Measurements from ENCODE around the gene TMEM117. TPM values are rescaled to one million over a fixed set of nuclear protein-coding genes. Genes with fewer than 3 reads are reported as not detected.

The TMEM117 gene
- total and polyA plus RNA-seq, 10 of the 15 experiments (the other 5 are each of a cell fraction or from before 2014, with no cell fraction given) = 3.1 to 8.2 (median 6.1) TPM

- intact Hi-C loops (cut with micrococcal nuclease; ENCODE audit: unreplicated experiment) (no loop called here), in situ Hi-C loops (cut with MboI) (no loop called here)
- ChIA-PET RAD21 (ENCODE audit: unreplicated experiment) (no interaction called here), POLR2A (no interaction called here), CTCF (no interaction called here), SMC1A (ENCODE audit: uncharacterized antibody, unreplicated experiment) (no interaction called here)
- 51% methylated on average over 3 of the region's 3 CpGs for WGBS (ENCODE audit: insufficient coverage, insufficient replicate concordance, low lambda C conversion rate, missing lambda C conversion rate)
- no peak overlapping the region for H3K4me3 ChIP-seq
- H2AFZ ChIP-seq (ENCODE audit: control insufficient read depth, low read depth, low read length) = no peak overlapping the region
- no peaks in the 10 kb centered on the region for H3K9me3 ChIP-seq (replicated peaks; ENCODE audit: control insufficient read depth, insufficient read depth, low read length)
- H3K79me2 ChIP-seq (ENCODE audit: control insufficient read depth, insufficient read depth, low read length) = no peaks in the 10 kb centered on the region
- no peaks in the 10 kb centered on the region for H4K20me1 ChIP-seq (ENCODE audit: control insufficient read depth, insufficient read depth)
- DNase-seq (ENCODE audit: low read depth, low spot score) (no peak), ATAC-seq (no peak), FAIRE-seq (peak; percentile 71)
- H3K4me2 ChIP-seq (ENCODE audit: control insufficient read depth, insufficient read depth) = no peak overlapping the region
- BruUV-seq (replicated peaks) = no TSS peak
- no peaks in the 10 kb centered on the region for H3K36me3 ChIP-seq (ENCODE audit: control insufficient read depth in 2 of 2, insufficient read depth in 2 of 2, low read length in 1 of 2)
- no peaks in the 10 kb centered on the region for H3K27me3 ChIP-seq (replicated peaks in 1 of 2; ENCODE audit: control insufficient read depth in 2 of 2, insufficient read depth in 2 of 2, low read length in 1 of 2)
- no peaks in the 10 kb centered on the region for H3K4me1 ChIP-seq (ENCODE audit: control insufficient read depth, insufficient read depth, low read length)
- TF ChIP-seq GABPA (IDR thresholded peaks at IDR 0.05; ENCODE audit: low read depth) (no peak), DPF2 (IDR thresholded peaks at IDR 0.05) (no peak)
- H3K27ac ChIP-seq (ENCODE audit: control insufficient read depth, insufficient read depth) = no peak overlapping the region
- H3K9ac ChIP-seq (ENCODE audit: control insufficient read depth, insufficient read depth, low read length) = no peak overlapping the region
Observed at GRCh38 chr12:44054281-44054680, 218.4 kb downstream of the TMEM117 start.

GRCh38 chr12:44058366-44058765 is 222.5 kb downstream of the TMEM117 start:
- RAD21 ChIA-PET (ENCODE audit: unreplicated experiment) = no interaction called here
- POLR2A ChIA-PET = no interaction called here
- intact Hi-C loops (cut with micrococcal nuclease; ENCODE audit: unreplicated experiment) = no loop called here
- no peaks in the 10 kb centered on the region for H3K27me3 ChIP-seq (replicated peaks in 1 of 2; ENCODE audit: control insufficient read depth in 2 of 2, insufficient read depth in 2 of 2, low read length in 1 of 2)
- H3K9me3 ChIP-seq (replicated peaks; ENCODE audit: control insufficient read depth, insufficient read depth, low read length) = no peaks in the 10 kb centered on the region
- H3K4me2 ChIP-seq (ENCODE audit: control insufficient read depth, insufficient read depth) = no peak overlapping the region
- H3K79me2 ChIP-seq (ENCODE audit: control insufficient read depth, insufficient read depth, low read length) = no peaks in the 10 kb centered on the region
- H3K36me3 ChIP-seq (ENCODE audit: control insufficient read depth in 2 of 2, insufficient read depth in 2 of 2, low read length in 1 of 2) = no peaks in the 10 kb centered on the region
- SMC1A ChIA-PET (ENCODE audit: uncharacterized antibody, unreplicated experiment) = no interaction called here
- H3K27ac ChIP-seq (ENCODE audit: control insufficient read depth, insufficient read depth) = no peak overlapping the region
- no peak overlapping the region for H3K9ac ChIP-seq (ENCODE audit: control insufficient read depth, insufficient read depth, low read length)
- no peaks in the 10 kb centered on the region for H4K20me1 ChIP-seq (ENCODE audit: control insufficient read depth, insufficient read depth)
- in situ Hi-C loops (cut with MboI) = no loop called here
- CTCF ChIA-PET = no interaction called here
- FAIRE-seq (no peak), ATAC-seq (no peak), DNase-seq (ENCODE audit: low read depth, low spot score) (no peak)
- no TSS peak for BruUV-seq (replicated peaks)
- H3K4me1 ChIP-seq (ENCODE audit: control insufficient read depth, insufficient read depth, low read length) = no peaks in the 10 kb centered on the region
- no peak overlapping the region for H2AFZ ChIP-seq (ENCODE audit: control insufficient read depth, low read depth, low read length)
- H3K4me3 ChIP-seq = no peak overlapping the region
- WGBS (ENCODE audit: insufficient coverage, insufficient replicate concordance, low lambda C conversion rate, missing lambda C conversion rate) = 65% methylated on average over 2 of the region's 2 CpGs
- TF ChIP-seq CBX3 (IDR thresholded peaks at IDR 0.05; ENCODE audit: borderline replicate concordance, low read depth) = no peak
- TF ChIP-seq CEBPB (IDR thresholded peaks at IDR 0.05; ENCODE audit: borderline replicate concordance in 1 of 2, low read depth in 2 of 2, low read length in 2 of 2) = no peak
- TF ChIP-seq ZBED1 (IDR thresholded peaks at IDR 0.05; ENCODE audit: borderline replicate concordance) = no peak
- no peak for TF ChIP-seq SUZ12 (IDR thresholded peaks at IDR 0.05; ENCODE audit: unreplicated experiment)
- TF ChIP-seq RFX5 (IDR thresholded peaks at IDR 0.05; ENCODE audit: low read depth, low read length) = no peak
- TF ChIP-seq, protein P1, sequence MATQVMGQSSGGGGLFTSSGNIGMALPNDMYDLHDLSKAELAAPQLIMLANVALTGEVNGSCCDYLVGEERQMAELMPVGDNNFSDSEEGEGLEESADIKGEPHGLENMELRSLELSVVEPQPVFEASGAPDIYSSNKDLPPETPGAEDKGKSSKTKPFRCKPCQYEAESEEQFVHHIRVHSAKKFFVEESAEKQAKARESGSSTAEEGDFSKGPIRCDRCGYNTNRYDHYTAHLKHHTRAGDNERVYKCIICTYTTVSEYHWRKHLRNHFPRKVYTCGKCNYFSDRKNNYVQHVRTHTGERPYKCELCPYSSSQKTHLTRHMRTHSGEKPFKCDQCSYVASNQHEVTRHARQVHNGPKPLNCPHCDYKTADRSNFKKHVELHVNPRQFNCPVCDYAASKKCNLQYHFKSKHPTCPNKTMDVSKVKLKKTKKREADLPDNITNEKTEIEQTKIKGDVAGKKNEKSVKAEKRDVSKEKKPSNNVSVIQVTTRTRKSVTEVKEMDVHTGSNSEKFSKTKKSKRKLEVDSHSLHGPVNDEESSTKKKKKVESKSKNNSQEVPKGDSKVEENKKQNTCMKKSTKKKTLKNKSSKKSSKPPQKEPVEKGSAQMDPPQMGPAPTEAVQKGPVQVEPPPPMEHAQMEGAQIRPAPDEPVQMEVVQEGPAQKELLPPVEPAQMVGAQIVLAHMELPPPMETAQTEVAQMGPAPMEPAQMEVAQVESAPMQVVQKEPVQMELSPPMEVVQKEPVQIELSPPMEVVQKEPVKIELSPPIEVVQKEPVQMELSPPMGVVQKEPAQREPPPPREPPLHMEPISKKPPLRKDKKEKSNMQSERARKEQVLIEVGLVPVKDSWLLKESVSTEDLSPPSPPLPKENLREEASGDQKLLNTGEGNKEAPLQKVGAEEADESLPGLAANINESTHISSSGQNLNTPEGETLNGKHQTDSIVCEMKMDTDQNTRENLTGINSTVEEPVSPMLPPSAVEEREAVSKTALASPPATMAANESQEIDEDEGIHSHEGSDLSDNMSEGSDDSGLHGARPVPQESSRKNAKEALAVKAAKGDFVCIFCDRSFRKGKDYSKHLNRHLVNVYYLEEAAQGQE (IDR thresholded peaks at IDR 0.05; ENCODE audit: low read depth, low read length) = no peak
- TF ChIP-seq, protein P2, sequence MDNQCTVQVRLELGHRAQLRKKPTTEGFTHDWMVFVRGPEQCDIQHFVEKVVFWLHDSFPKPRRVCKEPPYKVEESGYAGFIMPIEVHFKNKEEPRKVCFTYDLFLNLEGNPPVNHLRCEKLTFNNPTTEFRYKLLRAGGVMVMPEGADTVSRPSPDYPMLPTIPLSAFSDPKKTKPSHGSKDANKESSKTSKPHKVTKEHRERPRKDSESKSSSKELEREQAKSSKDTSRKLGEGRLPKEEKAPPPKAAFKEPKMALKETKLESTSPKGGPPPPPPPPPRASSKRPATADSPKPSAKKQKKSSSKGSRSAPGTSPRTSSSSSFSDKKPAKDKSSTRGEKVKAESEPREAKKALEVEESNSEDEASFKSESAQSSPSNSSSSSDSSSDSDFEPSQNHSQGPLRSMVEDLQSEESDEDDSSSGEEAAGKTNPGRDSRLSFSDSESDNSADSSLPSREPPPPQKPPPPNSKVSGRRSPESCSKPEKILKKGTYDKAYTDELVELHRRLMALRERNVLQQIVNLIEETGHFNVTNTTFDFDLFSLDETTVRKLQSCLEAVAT (IDR thresholded peaks at IDR 0.05) = no peak
- no peak for TF ChIP-seq POLR2A (IDR thresholded peaks at IDR 0.05; ENCODE audit: low read depth, low read length)
- TF ChIP-seq TAF1 (IDR thresholded peaks at IDR 0.05; ENCODE audit: borderline replicate concordance, low read depth, low read length) = no peak
- no peak for TF ChIP-seq NFYB (IDR thresholded peaks at IDR 0.05; ENCODE audit: insufficient read depth, low read depth, low read length)
- no peak for TF ChIP-seq ETV6 (conservative IDR thresholded peaks at IDR 0.05 in 1 of 2, IDR thresholded peaks at IDR 0.05 in 1 of 2; ENCODE audit: borderline replicate concordance in 1 of 2, low read depth in 1 of 2)
